GM19099 (cell line): Measurements from ENCODE around the gene ZNF396.

Experiments used
- POLR2A ChIP-seq: IDR thresholded peaks from 3 replicates; pipeline ENCODE4 v1.6.1; 2011; ENCODE audit warnings: low read depth; ENCODE audit not compliant: insufficient read length; ENCODE audit errors: extremely low read depth

ZNF396 gene

DNA sequence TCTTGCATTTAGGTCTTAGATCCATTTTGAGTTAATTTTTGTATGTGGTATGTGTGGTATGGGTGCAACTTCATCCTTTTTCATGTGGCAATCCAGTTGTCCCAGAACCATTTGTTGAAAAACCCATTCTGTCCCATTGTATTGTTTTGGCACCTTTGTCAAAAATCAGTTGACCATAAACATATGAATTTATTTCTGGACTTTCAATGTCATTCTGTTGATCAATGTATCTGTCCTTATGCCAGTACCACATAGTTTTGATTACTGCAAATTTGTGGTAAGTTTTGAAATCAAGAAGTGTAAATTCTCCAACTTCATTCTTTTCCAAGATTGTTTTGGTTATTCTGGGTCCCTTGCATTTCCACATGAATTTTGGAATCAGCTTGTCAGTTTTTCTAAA, 16.6 kb upstream of the ZNF396 start:
- no peak for TF ChIP-seq POLR2A

DNA sequence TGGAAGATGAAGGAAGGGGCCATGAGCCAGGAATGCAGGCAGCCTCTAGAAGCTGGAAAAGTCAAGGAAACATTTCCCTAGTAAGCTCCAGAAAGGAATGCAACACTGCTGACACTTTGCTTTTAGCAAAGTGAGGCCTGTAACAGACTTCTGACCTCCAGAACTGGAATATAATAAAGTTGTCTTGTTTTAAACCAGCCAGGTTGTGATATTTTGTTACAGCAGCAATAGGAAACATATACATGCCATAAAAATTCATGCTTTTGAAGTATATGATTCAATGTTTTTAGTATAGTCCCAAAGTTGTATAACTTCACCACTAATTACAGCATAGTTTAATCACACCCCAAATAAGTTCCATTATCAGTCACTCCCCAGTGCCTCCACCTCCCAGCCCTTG, 15.2 kb upstream of the ZNF396 start:
- no peak for TF ChIP-seq POLR2A

DNA sequence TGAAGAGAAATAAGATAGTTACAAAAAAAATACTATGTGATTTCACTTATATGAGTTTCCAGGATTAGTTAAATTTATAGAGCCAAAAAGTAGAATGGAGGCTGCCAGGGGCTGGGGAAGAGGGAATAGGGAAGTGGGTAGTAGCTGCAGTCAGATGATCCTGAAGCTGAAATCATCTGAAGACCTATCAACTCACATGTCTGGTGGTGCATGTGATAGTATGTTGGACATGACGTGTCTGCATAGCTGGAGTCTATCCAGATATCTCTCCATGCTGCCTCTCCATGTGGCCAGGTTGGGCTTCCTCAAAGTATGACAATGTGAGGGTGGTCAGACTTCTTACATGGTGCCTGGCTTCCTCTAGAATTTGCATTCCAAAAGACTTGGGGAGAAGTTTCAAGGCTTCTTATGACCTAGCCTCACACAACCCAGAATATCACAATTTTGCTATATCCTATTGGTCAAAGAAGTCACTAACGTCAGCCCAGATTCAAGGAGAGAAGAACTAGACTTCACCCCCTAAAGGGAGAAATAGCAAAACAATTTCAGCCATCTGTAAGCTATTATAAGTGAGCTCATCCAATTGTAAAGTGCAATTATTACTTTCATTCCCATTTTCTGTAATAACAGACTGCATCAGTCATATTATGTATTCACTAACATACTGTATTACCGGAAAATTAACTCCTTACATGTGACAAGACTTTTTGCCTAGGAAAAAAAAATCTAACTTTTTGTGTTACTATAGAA, 14.0 kb upstream of the ZNF396 start:
- no peak for TF ChIP-seq POLR2A

DNA sequence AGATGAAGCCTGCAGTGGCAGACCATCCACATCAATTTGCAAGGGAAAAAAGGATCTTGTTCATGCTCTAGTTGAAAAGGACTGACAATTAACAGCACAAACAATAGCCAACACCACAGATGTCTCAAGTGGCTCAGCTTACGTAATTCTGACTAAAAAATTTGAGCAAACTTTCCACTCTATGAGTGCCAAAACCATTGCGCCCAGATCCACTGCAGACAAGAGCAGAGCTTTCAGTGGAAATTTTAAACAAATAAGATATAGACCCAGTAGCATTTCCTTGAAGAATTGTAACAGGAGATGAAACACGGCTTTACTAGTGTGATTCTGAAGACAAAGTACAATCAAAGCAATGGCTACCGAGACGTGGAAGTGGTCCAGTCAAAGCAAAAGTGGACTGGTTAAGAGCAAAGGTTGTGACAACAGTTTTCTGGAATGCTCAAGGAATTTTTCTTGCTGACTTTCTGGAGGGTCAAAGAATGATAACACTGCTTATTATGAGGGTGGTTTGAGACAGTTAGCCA, 12.0 kb upstream of the ZNF396 start:
- TF ChIP-seq POLR2A, result no peak

DNA sequence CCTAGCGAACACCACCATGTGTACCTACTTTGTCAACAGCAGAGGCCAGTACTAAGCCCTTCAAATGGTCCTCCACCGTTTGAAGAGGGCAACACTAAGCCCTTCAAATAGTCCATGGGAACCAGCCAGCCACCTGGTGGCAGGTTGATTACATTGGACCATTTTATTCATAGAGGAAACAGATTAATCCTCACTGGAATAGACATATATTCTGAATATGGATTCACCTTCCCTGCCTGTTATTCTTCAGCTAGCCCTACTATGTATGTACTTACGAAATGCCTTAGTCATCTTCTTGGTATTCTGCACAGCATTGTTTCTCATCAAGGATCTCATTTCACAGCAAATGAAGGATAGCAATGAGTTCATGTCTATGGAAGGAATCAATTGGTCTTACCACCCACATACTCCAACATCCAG, 10.0 kb upstream of the ZNF396 start:
- TF ChIP-seq POLR2A, result no peak

DNA sequence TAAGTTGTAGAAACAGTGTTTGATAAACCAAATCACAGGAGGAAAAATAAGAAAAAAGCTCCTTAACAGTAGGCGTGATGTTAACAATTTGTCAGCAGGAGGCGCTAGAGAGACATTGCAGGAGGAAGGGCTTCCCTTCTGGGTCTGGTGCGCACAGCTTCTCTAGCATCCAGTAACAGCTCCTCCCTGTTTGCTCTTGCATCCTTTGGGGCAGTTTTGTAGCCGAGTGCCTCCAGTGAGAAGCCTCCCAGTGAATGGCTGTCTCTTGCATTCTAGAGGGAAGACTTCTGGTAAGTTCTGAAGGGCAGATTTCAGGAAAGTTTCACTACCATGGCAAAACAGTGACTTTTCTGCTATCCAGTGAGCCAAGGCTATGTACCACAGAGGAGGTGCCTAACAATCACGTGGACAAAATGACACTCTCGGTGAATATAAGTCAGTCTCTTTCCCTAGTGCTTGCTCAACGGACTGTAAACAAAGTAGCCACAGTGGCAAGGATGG, 9.5 kb upstream of the ZNF396 start:
- TF ChIP-seq POLR2A, result no peak

DNA sequence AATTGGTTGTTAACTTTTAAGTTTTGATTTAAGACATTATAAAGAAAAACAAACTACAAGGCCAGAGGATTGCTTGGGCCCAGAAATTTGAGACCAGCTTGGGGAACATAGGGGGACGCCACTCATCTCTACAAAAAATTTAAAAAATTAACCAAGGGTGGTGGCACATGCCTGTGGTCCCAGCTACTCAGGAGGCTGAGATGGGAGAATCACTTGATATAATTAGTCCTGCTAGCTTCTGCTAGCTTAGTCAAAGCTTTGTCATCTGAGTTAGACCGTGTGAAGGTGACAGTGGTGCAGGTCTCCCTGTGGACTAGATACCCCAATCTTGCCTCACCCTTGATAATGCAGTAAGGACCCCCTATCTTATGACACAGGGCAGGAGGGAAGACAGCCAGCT, 6.0 kb upstream of the ZNF396 start:
- TF ChIP-seq POLR2A, result no peak

DNA sequence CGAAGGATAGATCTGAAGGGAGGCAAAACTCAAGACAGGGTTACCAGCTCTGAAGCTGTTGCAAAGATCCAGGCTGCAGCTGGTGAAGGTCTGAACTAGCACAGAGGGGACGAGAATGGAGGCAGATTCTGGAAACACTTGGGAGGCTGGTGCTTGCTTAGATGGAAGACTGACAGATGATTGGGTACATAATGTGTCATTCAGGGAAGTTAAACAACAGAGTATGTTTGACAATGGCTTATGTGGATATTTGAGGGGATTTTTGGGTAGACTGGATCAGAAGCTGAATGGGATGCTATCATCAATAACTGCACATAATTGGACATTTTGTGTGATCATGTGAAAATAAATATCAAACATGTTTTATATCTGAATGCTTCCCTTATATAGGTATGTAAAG, 2.3 kb upstream of the ZNF396 start:
- no peak for TF ChIP-seq POLR2A

DNA sequence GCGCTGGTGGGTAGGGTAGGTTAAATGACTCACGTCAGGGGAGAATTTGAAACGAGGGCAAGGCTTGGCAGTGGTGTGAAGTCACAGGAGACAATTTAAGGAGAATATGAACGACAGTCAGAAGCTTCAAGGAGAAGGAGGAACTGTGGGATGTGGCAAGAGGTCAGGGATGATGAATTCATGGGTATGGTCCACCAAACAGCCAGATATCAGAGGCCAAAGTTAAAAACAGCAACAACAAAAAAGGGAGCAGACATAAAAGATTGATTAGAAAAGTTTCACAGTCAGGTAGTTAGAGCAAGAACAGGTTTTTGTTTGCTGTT, 1.4 kb upstream of the ZNF396 start:
- TF ChIP-seq POLR2A, result no peak

DNA sequence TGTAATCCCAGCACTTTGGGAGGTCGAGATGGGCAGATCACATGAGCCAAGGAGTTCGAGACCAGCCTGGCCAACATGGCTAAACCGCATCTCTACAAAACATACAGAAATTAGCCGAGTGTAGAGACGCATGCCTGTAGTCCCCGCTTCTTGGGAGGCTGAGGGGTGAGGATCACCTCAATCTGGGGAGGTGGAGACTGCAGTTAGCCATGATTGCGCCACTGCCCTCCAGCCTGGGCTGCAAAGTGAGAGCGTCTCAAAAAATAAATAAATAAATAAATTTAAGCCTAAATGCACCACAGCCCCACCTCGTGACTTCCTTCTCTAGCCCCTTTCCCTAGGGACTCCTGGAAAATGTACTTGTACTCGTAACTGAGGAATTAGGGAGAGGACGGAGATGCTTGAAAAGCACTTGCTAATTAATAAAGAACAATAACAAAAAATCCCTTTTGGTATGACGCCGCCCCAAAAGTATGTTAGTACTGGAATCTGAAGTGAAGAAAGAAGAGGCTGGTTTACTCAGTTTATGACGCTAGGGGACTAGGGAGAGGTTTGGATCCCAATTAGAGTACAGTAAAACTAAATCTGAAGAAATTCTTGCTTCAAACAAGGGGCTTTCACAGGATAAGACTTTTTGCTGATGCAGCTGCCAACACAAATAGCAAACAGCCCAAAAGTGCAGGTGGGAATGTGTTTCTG, 887 bp upstream of the ZNF396 start:
- no peak for TF ChIP-seq POLR2A

DNA sequence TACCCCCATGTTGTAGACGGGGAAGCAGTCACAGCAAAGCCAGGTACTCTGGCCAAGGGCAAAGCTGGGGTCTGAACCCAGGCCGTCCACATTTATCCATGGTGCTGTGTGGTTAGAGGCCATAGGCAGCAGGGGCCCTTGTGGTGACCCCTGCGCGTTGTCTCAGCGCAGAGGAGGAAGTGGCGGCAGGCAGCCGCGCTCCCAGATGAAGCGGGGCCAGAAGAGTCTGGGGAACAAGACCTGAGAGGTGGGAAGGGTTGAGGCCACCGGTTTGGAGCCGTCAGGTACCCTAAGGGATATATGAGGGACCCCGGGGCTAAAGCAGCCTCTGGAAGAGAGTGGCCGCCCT, 770 bp downstream of the ZNF396 start:
- peak; percentile 3 for TF ChIP-seq POLR2A

DNA sequence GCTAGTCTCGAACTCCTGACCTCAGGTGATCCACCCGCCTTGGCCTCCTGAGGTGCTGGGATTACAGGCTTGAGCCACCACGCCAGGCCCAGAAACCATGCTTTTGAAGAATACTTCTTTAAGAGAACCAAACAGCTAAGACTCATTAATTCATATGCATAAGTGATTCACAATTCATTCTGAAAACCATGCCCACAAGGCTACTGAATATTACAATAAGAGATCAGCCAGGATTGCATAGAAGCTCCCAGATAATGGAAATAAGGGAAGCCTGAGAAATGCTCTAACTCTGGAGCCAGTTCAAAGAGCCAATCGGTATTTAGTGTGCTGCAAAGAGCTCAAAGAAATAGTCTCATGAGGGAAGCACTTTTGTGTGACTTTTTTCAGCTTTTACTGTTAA, 2.4 kb downstream of the ZNF396 start:
- no peak for TF ChIP-seq POLR2A

DNA sequence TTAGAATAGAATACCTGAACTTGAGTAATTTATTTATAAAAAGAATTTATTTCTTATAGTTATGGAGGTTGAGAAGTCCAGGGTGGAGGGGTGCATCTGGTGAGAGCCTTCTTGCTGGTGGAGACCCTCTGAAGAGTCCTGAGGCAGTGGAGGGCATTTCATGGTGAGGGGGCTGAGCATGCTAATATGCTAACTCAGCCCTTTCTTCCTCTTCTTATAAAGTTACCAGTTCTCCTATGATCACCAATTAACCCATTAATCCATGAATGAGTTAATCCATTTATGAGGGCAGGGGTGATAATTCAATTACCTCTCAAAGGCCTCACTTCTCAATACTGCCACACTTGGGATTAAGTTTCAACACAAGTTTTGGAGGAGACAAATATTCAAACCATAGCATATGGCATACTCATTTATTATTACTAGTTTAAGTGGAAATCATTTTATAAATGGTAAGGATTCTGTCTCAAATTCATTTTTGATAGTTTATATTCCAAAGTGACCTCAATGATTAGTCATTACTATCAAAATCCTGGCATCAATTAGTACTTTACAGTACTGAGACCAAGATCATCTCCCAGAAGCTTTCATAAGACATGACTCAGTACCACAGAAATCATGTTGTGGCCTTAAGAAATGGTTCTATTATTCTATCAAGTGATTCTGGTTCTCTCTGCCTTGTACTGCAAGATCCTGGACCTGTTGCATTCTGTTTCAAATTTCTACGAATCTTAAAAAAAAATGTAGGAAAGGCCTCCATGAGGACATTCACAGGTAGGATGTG, 5.5 kb downstream of the ZNF396 start:
- TF ChIP-seq POLR2A, result no peak

DNA sequence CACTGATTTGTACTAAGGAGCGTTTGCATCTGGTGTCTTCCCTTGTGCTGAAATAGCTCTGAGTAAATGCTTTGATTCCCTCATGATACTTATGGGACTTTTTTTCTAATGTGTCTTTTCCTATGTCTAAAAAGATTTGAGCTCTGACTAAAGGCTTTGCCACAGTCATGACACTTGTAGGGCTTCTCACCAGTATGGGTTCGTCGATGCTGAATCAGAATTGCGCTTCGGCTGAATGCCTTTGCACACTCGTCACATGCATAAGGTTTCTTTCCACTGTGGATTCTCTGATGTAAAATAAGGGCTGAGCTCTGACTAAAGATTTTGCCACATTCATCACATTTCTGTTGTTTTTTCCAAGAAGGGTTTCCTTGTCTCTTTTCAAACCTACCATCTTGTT, 8.0 kb downstream of the ZNF396 start:
- TF ChIP-seq POLR2A, result no peak

DNA sequence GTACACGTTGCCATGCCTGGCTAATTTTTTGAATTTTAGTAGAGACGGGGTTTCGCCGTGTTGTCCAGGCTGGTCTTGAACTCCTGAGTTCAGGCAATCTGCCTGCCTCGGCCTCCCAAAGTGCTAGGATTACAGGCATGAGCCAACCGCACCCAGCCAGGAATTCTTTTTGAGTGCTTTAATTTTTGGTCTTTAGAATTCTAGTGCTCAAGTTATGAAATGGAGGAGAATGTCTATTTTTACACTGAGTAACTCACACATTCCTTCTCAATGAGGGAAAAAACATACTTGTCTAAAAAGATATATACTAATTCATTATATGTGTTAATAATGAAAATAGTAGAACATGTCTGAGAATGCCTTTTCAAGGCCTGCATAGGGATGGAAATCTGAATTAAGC, 8.5 kb downstream of the ZNF396 start:
- TF ChIP-seq POLR2A, result no peak

DNA sequence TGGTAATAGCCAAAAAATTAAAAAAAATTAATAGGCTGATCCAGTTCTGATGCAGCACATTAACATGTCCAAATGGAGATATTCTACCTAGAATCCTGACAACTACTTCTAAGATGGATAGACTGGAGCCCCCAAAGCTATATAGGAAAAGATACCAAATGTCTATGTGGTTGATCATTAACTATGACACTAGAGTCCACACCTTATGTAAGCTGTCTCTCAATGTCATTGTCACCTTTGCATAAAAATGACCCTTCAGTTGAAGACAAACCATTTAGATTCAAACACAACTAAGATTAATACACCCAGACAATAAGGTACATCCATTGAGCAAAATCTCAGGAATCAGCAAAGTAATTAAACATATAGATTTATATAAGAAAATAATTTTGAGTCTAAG, 14.6 kb downstream of the ZNF396 start:
- no peak for TF ChIP-seq POLR2A
